Lower lobe of right lung (tissue), 2 donors: ENCODE measurements around the gene CDPF1. TPM values are rescaled to one million over a fixed set of nuclear protein-coding genes. Genes with fewer than 3 reads are reported as not detected.

Source experiments
- ATAC-seq, 2 donors: fragments of 200-7000 bp; cut with Tn5 transposase; one replicate each; pipeline ENCODE4 v1.9.1; 2020 to 2022; ENCODE audit warnings: mild to moderate bottlenecking in 2 of 2, moderate library complexity in 2 of 2
- DNase-seq: peaks from one replicate; pipeline ENCODE4 v3.0.0-alpha.2; 2020
- H3K27ac ChIP-seq: fragments of 200-600 bp; one replicate; pipeline ENCODE4 v1.8.0; 2022
- H3K27me3 ChIP-seq: fragments of 200-600 bp; one replicate; pipeline ENCODE4 v1.8.0; 2022; ENCODE audit warnings: low read depth
- H3K36me3 ChIP-seq: fragments of 200-600 bp; one replicate; pipeline ENCODE4 v1.8.0; 2022; ENCODE audit warnings: mild to moderate bottlenecking
- H3K4me1 ChIP-seq: fragments of 200-600 bp; one replicate; pipeline ENCODE4 v1.8.0; 2022
- H3K4me3 ChIP-seq: fragments of 200-600 bp; one replicate; pipeline ENCODE4 v1.8.0; 2022; ENCODE audit warnings: mild to moderate bottlenecking
- H3K9me3 ChIP-seq: fragments of 200-600 bp; one replicate; pipeline ENCODE4 v1.8.0; 2022
- intact Hi-C: fragments of 100-400 bp; cut with DNase I; formaldehyde crosslinking; loops from one replicate; pipeline ENCODE4 v1.11.0; 2022
- total RNA-seq: library from RNA; stranded (reverse); fragmentation: NEBNext Ultra II Directional; extraction: Animal tissue kit (Norgen Biotek cat#: 25700); gene quantifications from one replicate; pipeline ENCODE4 v1.2.1, GENCODE V29; 2021
- TF ChIP-seq, protein P1 (sequence below): fragments of 200-600 bp; IDR thresholded peaks from one replicate; pipeline ENCODE4 v1.8.0; 2022; ENCODE audit warnings: antibody characterized with exemption, mild to moderate bottlenecking
- donor health status: DM: no; HTN: yes; CAD: no; lungs with severe emphysema.

Gene CDPF1
- total RNA-seq, 1 donor from 2014 or later, result 7.1 TPM

DNA sequence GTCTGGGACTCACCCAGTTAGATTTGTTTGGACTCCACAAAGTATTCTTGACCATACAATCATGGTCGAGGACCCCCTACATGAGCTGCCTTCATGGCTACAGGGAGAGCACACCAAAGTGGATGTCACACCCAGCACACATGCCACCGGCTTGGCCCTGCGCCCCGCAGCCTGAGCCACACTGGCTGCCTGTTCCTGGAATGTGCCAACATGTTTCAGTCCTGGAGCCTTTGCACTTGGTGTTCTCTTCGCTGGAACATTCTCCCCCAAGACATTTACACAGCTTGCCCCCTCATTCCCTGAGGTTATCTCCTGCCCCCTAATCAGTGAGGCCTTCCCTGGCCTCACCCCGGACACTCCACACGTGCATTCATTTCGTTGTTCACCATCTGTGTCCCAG is 53.8 kb downstream of the CDPF1 start:
- TF ChIP-seq, protein P1, sequence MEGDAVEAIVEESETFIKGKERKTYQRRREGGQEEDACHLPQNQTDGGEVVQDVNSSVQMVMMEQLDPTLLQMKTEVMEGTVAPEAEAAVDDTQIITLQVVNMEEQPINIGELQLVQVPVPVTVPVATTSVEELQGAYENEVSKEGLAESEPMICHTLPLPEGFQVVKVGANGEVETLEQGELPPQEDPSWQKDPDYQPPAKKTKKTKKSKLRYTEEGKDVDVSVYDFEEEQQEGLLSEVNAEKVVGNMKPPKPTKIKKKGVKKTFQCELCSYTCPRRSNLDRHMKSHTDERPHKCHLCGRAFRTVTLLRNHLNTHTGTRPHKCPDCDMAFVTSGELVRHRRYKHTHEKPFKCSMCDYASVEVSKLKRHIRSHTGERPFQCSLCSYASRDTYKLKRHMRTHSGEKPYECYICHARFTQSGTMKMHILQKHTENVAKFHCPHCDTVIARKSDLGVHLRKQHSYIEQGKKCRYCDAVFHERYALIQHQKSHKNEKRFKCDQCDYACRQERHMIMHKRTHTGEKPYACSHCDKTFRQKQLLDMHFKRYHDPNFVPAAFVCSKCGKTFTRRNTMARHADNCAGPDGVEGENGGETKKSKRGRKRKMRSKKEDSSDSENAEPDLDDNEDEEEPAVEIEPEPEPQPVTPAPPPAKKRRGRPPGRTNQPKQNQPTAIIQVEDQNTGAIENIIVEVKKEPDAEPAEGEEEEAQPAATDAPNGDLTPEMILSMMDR, result no peak
- Histone ChIP-seq H3K4me3 (no peak overlapping the region), H3K36me3 (peaks cover 31% of the 10 kb centered on the region), H3K27me3 (no peaks in the 10 kb centered on the region), H3K4me1 (peaks cover 6% of the 10 kb centered on the region), H3K9me3 (no peaks in the 10 kb centered on the region), H3K27ac (no peak overlapping the region)
- intact Hi-C loops, result no loop called here
- DNase-seq (no peak), ATAC-seq (no peak)

DNA sequence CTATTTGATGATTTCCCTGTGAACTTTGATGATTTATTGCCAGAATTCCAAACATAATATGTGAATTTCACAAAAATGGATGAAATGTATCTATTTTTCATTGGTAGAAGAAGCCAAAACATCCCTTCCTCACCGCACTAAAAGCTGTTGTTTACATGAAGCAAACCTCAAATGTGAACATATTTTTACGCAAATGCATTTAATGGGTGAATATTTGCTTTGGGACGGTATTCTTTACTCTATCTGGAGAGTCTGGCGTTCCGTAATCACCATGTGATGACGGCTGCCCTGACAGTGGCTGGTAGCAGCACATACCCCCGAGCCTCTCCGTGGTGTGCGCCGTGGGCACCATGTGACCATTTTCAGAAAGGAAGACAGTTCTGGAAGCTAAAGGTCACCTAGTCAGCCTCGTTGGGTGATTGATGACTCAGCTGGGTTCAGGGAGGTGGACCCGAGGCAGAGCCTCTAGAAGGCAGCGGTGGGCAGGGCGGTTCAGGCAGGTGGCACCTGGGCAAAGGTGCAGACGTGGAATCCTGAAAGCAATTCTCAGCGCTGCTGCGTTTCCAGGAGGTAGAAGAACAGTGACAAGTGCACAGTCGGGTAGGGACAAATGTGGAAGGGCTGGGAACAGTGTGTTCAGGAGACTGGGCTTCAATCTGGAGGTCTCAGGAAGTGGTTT is 54.5 kb downstream of the CDPF1 start:
- Histone ChIP-seq H3K4me3 (no peak overlapping the region), H3K36me3 (peaks cover 25% of the 10 kb centered on the region), H3K27ac (no peak overlapping the region), H3K27me3 (no peaks in the 10 kb centered on the region), H3K9me3 (no peaks in the 10 kb centered on the region), H3K4me1 (peaks cover 6% of the 10 kb centered on the region)
- TF ChIP-seq, protein P1, result no peak
- DNase-seq (no peak), ATAC-seq (no peak)
- intact Hi-C loops, result no loop called here

Other genes with a start within 250 kb of the CDPF1 start
- 20.5 TPM for gene PPARA, start 99.8 kb downstream of the CDPF1 start, total RNA-seq
- not detected for gene PKDREJ, start 13.1 kb upstream of the CDPF1 start, total RNA-seq
- 26.8 TPM for gene TTC38, start 17.7 kb upstream of the CDPF1 start, total RNA-seq
- 1.4 TPM for gene GTSE1, start 46.6 kb upstream of the CDPF1 start, total RNA-seq
- gene TRMU, start 85.4 kb upstream of the CDPF1 start, total RNA-seq, result 33.5 TPM